ENCODE results near the gene CCDC77.

CCDC77 gene

GRCh38 chr12:459050-459429 lies 57.6 kb downstream of the CCDC77 start:
- H3K27me3 ChIP-seq (ENCODE audit: low read depth, low read length): no peaks in the 10 kb centered on the region
- H4K20me1 ChIP-seq (ENCODE audit: insufficient read depth, low read length): no peaks in the 10 kb centered on the region
- no peak overlapping the region for H2AFZ ChIP-seq (ENCODE audit: low read depth, low read length)
- no peaks in the 10 kb centered on the region for H3K4me1 ChIP-seq (ENCODE audit: low read length)
- no peaks in the 10 kb centered on the region for H3K36me3 ChIP-seq (replicated peaks; ENCODE audit: low read depth, low read length)
- H3K79me2 ChIP-seq (ENCODE audit: low read length): no peaks in the 10 kb centered on the region
- H3K27ac ChIP-seq (ENCODE audit: low read length): no peak overlapping the region
- H3K9me3 ChIP-seq (ENCODE audit: insufficient read depth, low read length): no peaks in the 10 kb centered on the region
- H3K4me3 ChIP-seq (ENCODE audit: low read length): no peak overlapping the region
- H3K4me2 ChIP-seq (ENCODE audit: low read length): no peak overlapping the region
- TF ChIP-seq EZH2phosphoT487 (IDR thresholded peaks at IDR 0.05; ENCODE audit: low read depth): no peak
- TF ChIP-seq, protein P1, sequence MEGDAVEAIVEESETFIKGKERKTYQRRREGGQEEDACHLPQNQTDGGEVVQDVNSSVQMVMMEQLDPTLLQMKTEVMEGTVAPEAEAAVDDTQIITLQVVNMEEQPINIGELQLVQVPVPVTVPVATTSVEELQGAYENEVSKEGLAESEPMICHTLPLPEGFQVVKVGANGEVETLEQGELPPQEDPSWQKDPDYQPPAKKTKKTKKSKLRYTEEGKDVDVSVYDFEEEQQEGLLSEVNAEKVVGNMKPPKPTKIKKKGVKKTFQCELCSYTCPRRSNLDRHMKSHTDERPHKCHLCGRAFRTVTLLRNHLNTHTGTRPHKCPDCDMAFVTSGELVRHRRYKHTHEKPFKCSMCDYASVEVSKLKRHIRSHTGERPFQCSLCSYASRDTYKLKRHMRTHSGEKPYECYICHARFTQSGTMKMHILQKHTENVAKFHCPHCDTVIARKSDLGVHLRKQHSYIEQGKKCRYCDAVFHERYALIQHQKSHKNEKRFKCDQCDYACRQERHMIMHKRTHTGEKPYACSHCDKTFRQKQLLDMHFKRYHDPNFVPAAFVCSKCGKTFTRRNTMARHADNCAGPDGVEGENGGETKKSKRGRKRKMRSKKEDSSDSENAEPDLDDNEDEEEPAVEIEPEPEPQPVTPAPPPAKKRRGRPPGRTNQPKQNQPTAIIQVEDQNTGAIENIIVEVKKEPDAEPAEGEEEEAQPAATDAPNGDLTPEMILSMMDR (IDR thresholded peaks at IDR 0.05; ENCODE audit: low read depth, low read length): no peak
- no peak overlapping the region for H3K9ac ChIP-seq (ENCODE audit: low read length)

- Histone ChIP-seq H3K9ac (ENCODE audit: low read length) (no peak within 1 kb of the TSS), H2AFZ (ENCODE audit: low read depth, low read length) (no peak within 1 kb of the TSS), H3K4me1 (ENCODE audit: low read length) (no peaks in the 10 kb centered on the region), H3K36me3 (replicated peaks; ENCODE audit: low read depth, low read length) (no peaks in the 10 kb centered on the region), H3K9me3 (ENCODE audit: insufficient read depth, low read length) (no peaks in the 10 kb centered on the region), H3K79me2 (ENCODE audit: low read length) (no peaks in the 10 kb centered on the region), H4K20me1 (ENCODE audit: insufficient read depth, low read length) (no peaks in the 10 kb centered on the region), H3K4me3 (ENCODE audit: low read length) (peak within 1 kb of the TSS; percentile 66), H3K4me2 (ENCODE audit: low read length) (peak within 1 kb of the TSS; percentile 34), H3K27ac (ENCODE audit: low read length) (no peak within 1 kb of the TSS), H3K27me3 (ENCODE audit: low read depth, low read length) (no peaks in the 10 kb centered on the region)
- TF ChIP-seq, protein P1 (IDR thresholded peaks at IDR 0.05; ENCODE audit: low read depth, low read length): no peak
These were observed 58.2 kb downstream of the CCDC77 start, which contains the start of gene B4GALNT3 for GRCh38 chr12:459430-460258. B4GALNT3 (plus strand) TSS chr12:459939; CDS start chr12:460377, 438 bp downstream.

DNA sequence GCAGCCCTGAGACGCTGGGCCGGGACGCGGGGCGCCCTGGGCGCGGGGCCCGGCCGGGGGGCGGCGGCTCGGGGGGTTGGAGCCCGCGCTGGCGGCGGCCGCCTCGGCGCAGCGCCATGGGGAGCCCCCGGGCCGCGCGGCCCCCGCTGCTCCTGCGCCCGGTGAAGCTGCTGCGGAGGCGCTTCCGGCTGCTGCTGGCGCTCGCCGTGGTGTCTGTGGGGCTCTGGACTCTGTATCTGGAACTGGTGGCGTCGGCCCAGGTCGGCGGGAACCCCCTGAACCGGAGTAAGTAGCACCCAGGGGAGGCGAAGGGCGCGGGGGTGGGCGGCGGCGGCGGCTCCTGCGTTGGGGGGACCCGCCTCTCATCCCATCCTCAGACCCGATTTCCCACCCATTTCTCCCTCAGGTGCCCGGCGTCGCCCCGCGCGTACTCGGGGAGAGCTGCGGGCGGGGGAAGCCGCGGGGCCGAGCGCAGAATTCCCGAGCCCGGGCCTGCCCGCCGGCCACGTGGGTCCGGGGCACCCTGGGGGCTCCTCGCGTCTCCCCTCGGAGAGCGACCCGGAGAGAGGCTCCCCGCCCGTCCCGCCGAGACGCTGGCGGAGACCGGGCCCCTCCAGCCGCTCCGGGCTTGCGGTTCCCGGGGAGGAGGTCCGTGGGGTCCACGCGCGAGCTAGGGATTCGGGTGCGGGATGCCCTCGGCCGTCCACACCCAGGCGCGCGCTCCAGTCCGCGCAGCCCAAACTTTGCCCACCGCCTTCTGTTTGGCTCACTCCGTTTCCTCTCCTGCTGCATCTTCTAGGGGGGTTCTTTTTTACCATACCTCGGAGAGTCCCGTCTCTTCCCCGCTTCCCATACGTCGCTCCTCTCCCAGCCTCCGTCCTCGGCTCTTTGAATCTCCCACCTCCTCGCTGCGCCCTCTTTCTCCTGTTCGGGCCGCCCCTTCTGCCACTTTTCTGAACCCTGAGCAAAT lies 59.1 kb downstream of the CCDC77 start:
- Histone ChIP-seq H3K27ac (ENCODE audit: low read length) (no peak overlapping the region), H3K9ac (ENCODE audit: low read length) (no peak overlapping the region), H3K4me2 (ENCODE audit: low read length) (peak overlapping the region; percentile 34), H3K79me2 (ENCODE audit: low read length) (no peaks in the 10 kb centered on the region), H3K4me1 (ENCODE audit: low read length) (no peaks in the 10 kb centered on the region), H3K9me3 (ENCODE audit: insufficient read depth, low read length) (no peaks in the 10 kb centered on the region), H3K4me3 (ENCODE audit: low read length) (peak overlapping the region; percentile 66), H2AFZ (ENCODE audit: low read depth, low read length) (no peak overlapping the region), H4K20me1 (ENCODE audit: insufficient read depth, low read length) (no peaks in the 10 kb centered on the region), H3K36me3 (replicated peaks; ENCODE audit: low read depth, low read length) (no peaks in the 10 kb centered on the region), H3K27me3 (ENCODE audit: low read depth, low read length) (no peaks in the 10 kb centered on the region)
- TF ChIP-seq EZH2phosphoT487 (IDR thresholded peaks at IDR 0.05; ENCODE audit: low read depth): no peak
- TF ChIP-seq, protein P1 (IDR thresholded peaks at IDR 0.05; ENCODE audit: low read depth, low read length): no peak

GRCh38 chr12:461425-461824 lies 60.0 kb downstream of the CCDC77 start:
- Histone ChIP-seq H3K27me3 (ENCODE audit: low read depth, low read length) (no peaks in the 10 kb centered on the region), H3K4me3 (ENCODE audit: low read length) (no peak overlapping the region), H3K9me3 (ENCODE audit: insufficient read depth, low read length) (no peaks in the 10 kb centered on the region), H3K79me2 (ENCODE audit: low read length) (no peaks in the 10 kb centered on the region), H3K36me3 (replicated peaks; ENCODE audit: low read depth, low read length) (no peaks in the 10 kb centered on the region), H3K4me2 (ENCODE audit: low read length) (no peak overlapping the region), H3K27ac (ENCODE audit: low read length) (no peak overlapping the region), H2AFZ (ENCODE audit: low read depth, low read length) (no peak overlapping the region), H3K9ac (ENCODE audit: low read length) (no peak overlapping the region), H3K4me1 (ENCODE audit: low read length) (no peaks in the 10 kb centered on the region), H4K20me1 (ENCODE audit: insufficient read depth, low read length) (no peaks in the 10 kb centered on the region)
- no peak for TF ChIP-seq EZH2phosphoT487 (IDR thresholded peaks at IDR 0.05; ENCODE audit: low read depth)
- TF ChIP-seq, protein P1 (IDR thresholded peaks at IDR 0.05; ENCODE audit: low read depth, low read length): no peak

All from OCI-LY3 (cell line).